Activated naive CD4-positive, alpha-beta T cell treated with anti-CD3 and anti-CD28 coated beads, Interleukin-2, amount 50 U/mL, for 72 hours (primary cell): Measurements from ENCODE around the gene INPP5J. TPM values are rescaled to one million over a fixed set of nuclear protein-coding genes. Genes with fewer than 3 reads are reported as not detected.
"Not testable (repeated sequence)": the region's sequence is repeated elsewhere in the genome, so short reads cannot be mapped to it uniquely, and the experiment has no call there.

ENCODE experiments used
- ATAC-seq, 2 donors: fragments of 150-1000 bp; cut with Tn5 transposase; 2 replicates each; pipeline ENCODE4 v1.10.0; 2021; ENCODE audit warnings: mild to moderate bottlenecking in 2 of 2, moderate library complexity in 2 of 2
- DNase-seq, 2 donors: peaks; one replicate each; pipeline ENCODE4 v3.0.0; 2021 to 2022; ENCODE audit warnings: low spot score in 2 of 2
- H3K27ac Mint-ChIP-seq, 2 donors: one replicate each; pipeline ENCODE4 v1.8.0; 2022; ENCODE audit warnings: mild to moderate bottlenecking in 2 of 2, mixed read lengths in 2 of 2
- H3K36me3 Mint-ChIP-seq, 2 donors: one replicate each; pipeline ENCODE4 v1.8.0; 2022; ENCODE audit warnings: mixed read lengths in 2 of 2
- H3K9me3 Mint-ChIP-seq, 2 donors: one replicate each; pipeline ENCODE4 v1.8.0; 2022; ENCODE audit warnings: mixed read lengths in 2 of 2
- total RNA-seq, 2 donors: library from RNA; stranded (reverse); gene quantifications; one replicate each; pipeline ENCODE4 v1.2.3, GENCODE V29; 2022

The INPP5J gene
- total RNA-seq, 2 donors from 2014 or later, result 0.32 to 0.43 TPM

DNA sequence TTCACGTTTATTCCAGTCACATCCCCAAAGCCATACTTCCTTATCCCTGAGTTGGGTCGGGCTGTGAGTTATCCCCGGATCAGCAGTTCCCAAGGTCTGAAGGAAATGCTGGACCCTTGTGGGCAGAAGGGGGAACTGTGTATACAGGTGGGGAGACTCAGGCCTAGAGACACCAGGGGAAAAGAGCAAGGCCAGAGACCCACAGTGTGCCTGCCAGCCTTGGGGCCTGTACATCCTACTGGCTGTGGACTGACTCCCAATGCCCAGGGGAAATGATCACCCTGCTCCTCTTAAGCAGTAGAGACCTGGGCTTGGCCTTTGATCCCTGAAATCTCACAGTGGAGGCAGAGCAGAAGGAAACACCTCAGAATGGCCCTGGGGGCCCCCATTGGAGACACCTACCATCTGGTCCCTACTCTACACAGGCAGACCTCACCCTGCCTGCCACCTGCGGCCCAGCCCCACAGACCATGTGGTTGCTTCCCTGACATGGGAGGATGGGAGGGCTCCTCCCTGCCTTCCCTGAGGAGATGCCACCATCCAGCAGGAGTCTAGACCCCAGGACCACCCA is 16.7 kb upstream of the INPP5J start:
- Mint-ChIP-seq H3K36me3 (no peaks in the 10 kb centered on the region), H3K9me3 (no peaks in the 10 kb centered on the region), H3K27ac (peak overlapping the region in 1 of 2 donors; percentile 80)
- no peak for ATAC-seq
- DNase-seq, result no peak

DNA sequence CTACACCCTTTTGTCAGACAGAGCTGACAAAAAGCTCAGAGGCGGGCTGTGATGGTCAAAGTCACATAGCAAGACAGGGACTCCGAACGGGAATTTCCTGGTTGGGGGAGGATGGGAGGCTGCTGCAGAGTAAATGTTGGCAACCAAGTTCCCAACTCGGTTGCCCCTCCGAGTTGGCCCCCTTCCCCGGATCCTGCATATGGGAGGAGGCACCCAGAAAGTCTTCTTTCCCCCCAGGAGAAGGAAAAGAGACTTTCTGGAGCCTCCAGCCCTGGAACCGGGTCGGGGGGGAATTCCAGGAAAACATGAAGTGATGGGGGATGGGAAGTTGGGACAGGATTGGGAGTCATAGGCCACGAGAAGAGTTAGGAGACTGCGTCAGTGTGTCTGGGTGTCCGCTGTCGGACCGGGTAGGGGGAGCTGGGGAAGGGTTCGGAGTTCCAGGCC is 16.0 kb upstream of the INPP5J start:
- Mint-ChIP-seq H3K27ac (peak overlapping the region; percentile 72 to 80), H3K36me3 (no peaks in the 10 kb centered on the region), H3K9me3 (no peaks in the 10 kb centered on the region)
- ATAC-seq (no peak), DNase-seq (no peak)

DNA sequence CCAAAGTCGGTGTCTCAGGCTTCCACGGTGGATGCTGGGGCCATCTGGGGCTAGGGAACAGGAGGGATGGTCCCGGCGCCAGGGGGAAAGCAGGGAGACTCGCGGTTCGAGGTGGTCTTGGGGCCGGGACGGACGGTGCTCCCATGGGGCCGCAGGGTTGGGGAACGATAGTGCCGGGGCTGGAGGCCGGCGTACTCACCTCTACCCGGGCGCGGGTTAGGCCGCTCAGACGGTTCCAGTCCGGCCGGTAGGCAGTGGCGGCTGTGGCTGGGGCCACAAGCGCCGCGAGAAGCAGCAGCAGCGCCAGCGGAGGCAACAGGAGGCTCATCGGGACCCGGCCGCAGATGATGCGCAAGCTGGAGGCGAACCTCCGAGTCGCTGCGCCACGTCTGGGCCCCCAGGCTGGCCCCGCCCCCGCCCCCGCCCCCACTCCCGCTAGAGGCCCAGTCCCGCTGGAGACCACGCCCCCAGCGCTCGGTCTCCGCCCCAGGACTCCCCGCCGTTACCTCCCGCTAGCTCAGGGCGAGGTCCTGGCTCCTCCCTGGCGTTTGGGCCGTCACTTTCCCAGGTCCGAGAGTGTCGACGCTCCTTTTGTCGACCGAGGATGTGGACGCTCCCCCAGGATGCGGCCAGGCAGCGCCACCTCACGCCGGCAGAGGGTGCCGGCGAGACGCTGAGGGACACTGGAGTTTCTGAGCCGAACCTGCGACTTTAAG is 15.4 kb upstream of the INPP5J start, which contains the start of gene SELENOM:
SELENOM (minus strand) TSS at position 391 of the 716 bp plus-strand sequence; CDS start at position 328, 63 bp downstream.
- no peaks in the 10 kb centered on the region for H3K9me3 Mint-ChIP-seq
- DNase-seq (peak; percentile 88 to 93), ATAC-seq (peak; percentile 96 to 97)
- no peaks in the 10 kb centered on the region for H3K36me3 Mint-ChIP-seq
- peak within 1 kb of the TSS; percentile 72 to 80 for H3K27ac Mint-ChIP-seq

DNA sequence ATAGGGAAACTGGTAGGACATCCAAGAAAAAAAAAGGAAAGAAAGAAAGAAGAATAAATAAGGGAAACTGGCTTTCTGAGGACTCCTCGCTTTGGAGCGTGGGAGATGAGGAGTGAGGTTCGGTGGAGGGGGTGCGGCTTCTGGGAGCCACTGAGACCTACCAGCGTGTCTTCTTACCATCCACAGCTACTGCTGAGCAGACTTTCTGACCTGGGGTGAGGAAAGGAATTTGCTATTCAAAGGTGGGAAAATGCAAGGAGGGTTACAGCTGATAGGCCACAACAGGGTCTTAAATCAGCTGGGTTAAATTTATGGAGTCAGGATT is 14.9 kb upstream of the INPP5J start:
- no peaks in the 10 kb centered on the region for H3K36me3 Mint-ChIP-seq
- DNase-seq, result no peak
- peak; percentile 24 to 36 for ATAC-seq
- no peaks in the 10 kb centered on the region for H3K9me3 Mint-ChIP-seq
- peak overlapping the region; percentile 62 to 80 for H3K27ac Mint-ChIP-seq

DNA sequence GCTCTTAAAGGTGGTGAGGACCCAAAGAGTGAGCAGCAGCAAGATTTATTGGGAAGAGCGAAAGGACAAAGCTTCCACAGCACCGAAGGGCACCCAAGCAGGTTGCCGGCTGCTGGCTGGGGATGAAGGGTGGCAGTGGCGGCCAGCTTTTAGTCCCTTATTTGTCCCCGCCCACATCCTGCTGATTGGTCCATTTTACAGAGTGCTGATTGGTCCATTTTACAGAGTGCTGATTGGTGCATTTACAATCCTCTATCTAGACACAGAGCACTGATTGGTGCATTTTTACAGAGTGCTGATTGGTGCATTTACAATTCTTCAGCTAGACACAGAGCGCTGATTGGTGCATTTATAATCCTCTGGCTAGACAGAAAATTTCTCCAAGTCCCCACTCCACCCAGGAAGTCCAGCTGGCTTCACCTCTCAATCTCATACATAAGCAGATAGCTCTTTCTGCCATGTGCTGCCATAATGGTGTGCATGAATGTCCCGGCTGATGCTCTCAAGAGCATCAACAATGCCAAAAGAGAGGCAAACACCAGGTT is 10.1 kb upstream of the INPP5J start:
- H3K27ac Mint-ChIP-seq, H3K9me3 Mint-ChIP-seq, ATAC-seq, DNase-seq, H3K36me3 Mint-ChIP-seq: not testable (repeated sequence)

DNA sequence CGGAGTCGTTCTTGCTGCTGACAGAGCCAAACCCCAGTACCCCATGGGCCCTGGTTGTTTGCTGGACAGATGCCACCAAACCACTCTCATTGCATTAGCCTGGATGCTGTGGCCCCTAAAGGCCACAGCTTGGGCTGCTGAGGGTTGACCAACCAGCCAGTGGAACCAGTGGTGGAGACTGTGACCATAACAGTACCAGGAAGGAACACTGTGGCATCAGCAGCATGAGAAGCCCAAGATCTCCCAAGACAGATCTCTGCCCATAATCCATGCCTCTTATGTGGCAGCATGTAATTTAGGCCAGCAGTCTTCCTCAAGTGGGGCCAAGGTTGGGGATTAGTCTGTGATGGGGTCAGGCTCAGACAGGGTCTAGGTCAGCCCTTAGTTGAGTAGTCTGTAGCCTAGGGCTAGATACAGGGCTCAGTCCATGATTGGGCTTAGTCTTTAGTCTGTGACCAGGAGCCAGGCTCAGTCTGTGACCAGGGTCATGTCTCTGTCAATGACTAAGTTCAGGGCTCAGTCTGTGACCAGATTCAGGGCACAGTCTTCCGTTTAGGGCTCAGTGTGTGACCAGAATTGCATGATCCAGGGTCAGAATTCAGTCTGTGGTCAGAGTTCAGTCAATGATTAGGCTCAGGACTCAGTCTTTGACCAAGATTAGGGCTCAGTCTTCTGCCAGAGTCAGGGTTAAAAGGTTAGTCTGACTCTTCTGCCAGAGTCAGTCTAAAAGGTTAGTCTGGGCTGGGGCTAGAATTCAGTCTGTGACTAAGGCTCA is 4.5 kb upstream of the INPP5J start:
- H3K36me3 Mint-ChIP-seq, result no peaks in the 10 kb centered on the region
- no peak overlapping the region for H3K27ac Mint-ChIP-seq
- H3K9me3 Mint-ChIP-seq, result no peaks in the 10 kb centered on the region
- DNase-seq, result no peak
- ATAC-seq, result no peak

DNA sequence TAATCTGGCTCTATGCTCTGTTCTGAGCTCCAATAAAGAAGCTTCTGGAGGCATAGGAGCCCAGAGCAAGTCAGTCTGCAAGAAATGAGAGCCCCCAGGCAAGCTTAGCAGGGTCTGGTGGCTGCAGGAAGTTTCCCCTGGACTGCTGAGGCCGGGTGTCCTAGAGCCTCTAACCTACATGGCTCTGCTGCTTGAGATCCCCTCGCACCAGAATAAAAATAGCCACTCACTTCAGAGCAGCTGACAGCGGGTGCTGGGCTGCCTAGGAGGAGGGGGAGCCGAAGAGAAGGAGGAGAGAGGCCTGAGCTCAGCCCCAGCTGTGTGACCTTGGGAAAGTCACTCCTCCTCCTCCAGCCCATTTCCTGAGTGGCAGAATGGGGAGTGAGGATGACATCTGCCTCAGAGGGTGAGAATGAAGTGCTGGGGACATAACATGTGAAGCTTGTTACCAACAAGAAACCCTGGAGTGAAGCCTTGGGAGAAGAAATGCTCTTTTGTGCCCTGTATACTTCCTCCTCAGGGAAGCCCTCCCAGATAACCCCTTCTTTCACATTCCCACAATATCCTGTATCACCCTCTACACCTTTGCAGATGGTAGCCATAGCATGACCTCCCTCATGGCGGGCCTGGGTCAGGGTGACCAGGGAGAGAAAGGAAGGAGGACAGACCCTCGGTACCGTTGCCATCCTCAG is 3.6 kb upstream of the INPP5J start:
- Mint-ChIP-seq H3K36me3 (no peaks in the 10 kb centered on the region), H3K27ac (no peak overlapping the region), H3K9me3 (no peaks in the 10 kb centered on the region)
- no peak for DNase-seq
- no peak for ATAC-seq

DNA sequence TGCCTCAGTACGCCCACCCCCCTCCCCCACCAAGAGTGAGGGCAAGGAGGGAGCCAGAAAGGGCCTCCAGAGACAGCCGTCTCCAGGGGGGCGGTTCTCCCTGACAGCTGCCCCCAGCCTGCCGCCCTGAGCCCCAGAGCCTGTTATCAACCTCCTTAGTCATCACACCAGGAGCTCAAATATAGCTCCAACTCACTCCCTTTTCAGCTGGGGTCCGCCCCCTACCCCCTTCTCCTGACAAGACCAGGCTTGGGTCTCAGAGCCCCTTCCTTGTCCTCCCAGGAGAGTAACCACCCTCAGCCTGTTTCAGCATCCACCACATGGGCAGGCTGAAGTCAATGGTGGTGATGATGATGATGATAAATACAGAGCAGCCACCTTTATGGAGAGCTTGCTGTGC is 2.5 kb upstream of the INPP5J start:
- no peaks in the 10 kb centered on the region for H3K36me3 Mint-ChIP-seq
- no peaks in the 10 kb centered on the region for H3K9me3 Mint-ChIP-seq
- H3K27ac Mint-ChIP-seq, result no peak overlapping the region
- DNase-seq (no peak), ATAC-seq (no peak)

DNA sequence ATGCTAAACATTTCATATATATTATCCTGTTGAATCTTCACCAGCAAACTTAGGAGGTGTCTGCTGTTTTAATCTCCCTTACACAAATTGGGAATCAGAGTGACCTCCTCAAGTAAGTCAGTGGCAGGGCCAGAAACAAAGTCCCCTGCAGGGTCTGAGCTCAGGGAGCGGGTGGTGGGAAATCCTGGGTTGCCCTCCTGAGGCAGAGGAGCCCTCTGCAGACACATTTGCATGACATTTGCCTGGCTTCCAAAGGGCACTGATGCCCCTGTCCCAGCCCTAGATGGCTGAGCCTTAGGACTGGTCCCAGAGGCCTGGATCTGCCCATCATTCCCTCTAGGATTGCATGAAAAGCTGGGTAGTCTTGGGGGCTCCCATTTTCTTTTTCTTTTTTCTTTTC is 2.1 kb upstream of the INPP5J start:
- DNase-seq (no peak), ATAC-seq (no peak)
- H3K27ac Mint-ChIP-seq, result no peak overlapping the region
- H3K36me3 Mint-ChIP-seq, result no peaks in the 10 kb centered on the region
- no peaks in the 10 kb centered on the region for H3K9me3 Mint-ChIP-seq

DNA sequence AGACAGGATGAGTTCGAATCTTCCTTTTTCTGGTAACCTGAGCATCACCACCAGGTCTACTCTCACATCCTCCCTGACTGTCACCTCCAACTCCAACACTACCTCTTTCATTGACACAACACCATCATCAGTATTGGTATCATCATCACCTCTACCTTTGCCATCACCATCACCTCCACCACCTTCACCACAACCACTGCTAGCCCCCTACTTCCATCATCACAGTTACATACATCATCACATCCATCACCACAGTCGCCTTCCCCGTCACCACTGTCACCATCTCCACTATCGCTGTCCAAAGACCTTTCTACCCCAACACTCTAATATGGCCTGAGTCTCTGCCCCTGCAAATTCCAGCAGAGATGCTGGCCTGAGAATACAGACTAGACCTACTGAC is 1.4 kb upstream of the INPP5J start:
- Mint-ChIP-seq H3K9me3 (no peaks in the 10 kb centered on the region), H3K27ac (no peak overlapping the region), H3K36me3 (no peaks in the 10 kb centered on the region)
- ATAC-seq (no peak), DNase-seq (no peak)

DNA sequence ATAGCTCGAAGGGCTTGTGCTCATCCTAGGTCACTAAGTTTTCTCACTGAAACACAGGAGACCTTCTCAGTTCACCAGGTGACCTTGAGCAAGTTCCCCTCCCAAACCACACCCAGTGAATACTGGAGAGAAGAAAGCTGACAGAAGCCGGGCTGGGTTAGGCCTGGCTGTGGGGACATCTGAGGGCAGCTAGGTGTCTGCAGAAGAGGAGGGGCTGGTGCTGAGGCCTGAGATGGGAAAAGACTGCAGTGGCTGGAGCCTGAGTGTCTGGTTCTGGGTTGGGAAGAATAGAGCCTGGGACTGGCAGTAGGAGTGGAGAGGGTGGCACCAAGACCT is 602 bp upstream of the INPP5J start:
- Mint-ChIP-seq H3K36me3 (no peaks in the 10 kb centered on the region), H3K27ac (peak overlapping the region in 1 of 2 donors; percentile 6), H3K9me3 (no peaks in the 10 kb centered on the region)
- ATAC-seq, result no peak
- DNase-seq, result no peak

DNA sequence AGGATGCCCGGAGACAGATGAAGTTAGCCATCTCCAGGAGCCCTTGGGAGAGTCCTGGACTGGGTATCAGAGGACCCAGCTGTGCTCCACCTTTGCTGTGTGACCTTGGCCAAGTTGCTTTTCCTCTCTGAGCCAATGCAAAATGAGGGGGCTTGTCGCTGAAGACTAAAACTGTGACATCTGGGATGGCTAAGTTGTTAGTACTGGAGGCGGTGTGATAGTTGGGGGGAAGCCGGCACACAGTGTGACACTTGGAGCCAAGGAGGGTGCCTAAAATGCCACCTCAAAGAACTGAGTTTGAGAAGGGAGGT is 481 bp downstream of the INPP5J start:
- ATAC-seq, result no peak
- H3K9me3 Mint-ChIP-seq, result no peaks in the 10 kb centered on the region
- no peaks in the 10 kb centered on the region for H3K36me3 Mint-ChIP-seq
- no peak for DNase-seq
- peak overlapping the region in 1 of 2 donors; percentile 37 for H3K27ac Mint-ChIP-seq

DNA sequence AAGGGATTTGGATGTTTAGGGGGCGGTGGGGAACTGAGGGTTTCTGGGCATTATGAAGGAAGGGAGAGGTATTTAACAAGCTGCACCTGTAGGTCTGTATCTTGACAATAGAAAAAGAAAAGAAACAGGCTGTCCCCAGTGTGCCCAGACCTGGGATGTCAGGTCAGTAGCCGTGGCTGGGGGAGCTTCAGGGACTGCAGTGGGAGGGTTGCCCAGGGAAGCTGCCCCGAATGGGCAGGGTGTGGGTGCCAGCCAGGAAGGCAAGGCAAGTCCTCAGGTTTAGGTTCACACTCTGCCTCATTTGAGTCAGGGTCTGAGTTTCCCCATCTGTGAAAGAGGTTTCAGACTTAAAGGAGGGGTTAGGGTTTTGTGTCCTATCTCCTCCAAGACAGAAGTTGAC is 1.5 kb downstream of the INPP5J start:
- no peaks in the 10 kb centered on the region for H3K36me3 Mint-ChIP-seq
- H3K27ac Mint-ChIP-seq, result no peak overlapping the region
- ATAC-seq (no peak), DNase-seq (no peak)
- H3K9me3 Mint-ChIP-seq, result no peaks in the 10 kb centered on the region

DNA sequence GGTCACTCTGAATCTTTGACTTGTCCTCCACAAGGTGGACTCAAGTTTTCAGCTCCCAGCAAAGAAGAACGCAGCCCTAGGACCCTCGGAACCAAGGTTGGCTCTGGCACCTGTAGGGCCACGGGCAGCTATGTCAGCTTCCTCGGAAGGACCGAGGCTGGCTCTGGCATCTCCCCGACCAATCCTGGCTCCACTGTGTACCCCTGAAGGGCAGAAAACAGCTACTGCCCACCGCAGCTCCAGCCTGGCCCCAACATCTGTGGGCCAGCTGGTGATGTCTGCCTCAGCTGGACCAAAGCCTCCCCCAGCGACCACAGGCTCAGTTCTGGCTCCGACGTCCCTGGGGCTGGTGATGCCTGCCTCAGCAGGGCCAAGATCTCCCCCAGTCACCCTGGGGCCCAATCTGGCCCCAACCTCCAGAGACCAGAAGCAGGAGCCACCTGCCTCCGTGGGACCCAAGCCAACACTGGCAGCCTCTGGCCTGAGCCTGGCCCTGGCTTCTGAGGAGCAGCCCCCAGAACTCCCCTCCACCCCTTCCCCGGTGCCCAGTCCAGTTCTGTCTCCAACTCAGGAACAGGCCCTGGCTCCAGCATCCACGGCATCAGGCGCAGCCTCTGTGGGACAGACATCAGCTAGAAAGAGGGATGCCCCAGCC is 2.2 kb downstream of the INPP5J start:
- H3K9me3 Mint-ChIP-seq, result no peaks in the 10 kb centered on the region
- H3K36me3 Mint-ChIP-seq, result no peaks in the 10 kb centered on the region
- DNase-seq, result no peak
- ATAC-seq, result no peak
- no peak overlapping the region for H3K27ac Mint-ChIP-seq

DNA sequence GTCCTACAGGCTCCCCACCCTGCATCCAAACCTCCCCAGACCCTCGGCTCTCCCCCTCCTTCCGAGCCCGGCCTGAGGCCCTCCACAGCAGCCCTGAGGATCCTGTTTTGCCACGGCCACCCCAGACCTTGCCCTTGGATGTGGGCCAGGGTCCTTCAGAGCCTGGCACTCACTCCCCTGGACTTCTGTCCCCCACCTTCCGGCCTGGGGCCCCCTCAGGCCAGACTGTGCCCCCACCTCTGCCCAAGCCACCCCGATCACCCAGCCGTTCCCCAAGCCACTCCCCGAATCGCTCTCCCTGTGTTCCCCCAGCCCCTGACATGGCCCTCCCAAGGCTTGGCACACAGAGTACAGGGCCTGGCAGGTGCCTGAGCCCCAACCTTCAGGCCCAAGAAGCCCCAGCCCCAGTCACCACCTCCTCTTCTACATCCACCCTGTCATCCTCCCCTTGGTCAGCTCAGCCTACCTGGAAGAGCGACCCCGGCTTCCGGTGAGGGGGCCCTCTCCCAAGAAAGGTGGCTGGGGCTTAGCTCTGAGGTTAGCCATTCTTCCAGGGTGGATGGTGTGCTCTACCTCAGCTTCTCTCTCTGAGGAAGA is 2.9 kb downstream of the INPP5J start:
- ATAC-seq (no peak), DNase-seq (no peak)
- H3K36me3 Mint-ChIP-seq, result no peaks in the 10 kb centered on the region
- no peak overlapping the region for H3K27ac Mint-ChIP-seq
- H3K9me3 Mint-ChIP-seq, result no peaks in the 10 kb centered on the region

DNA sequence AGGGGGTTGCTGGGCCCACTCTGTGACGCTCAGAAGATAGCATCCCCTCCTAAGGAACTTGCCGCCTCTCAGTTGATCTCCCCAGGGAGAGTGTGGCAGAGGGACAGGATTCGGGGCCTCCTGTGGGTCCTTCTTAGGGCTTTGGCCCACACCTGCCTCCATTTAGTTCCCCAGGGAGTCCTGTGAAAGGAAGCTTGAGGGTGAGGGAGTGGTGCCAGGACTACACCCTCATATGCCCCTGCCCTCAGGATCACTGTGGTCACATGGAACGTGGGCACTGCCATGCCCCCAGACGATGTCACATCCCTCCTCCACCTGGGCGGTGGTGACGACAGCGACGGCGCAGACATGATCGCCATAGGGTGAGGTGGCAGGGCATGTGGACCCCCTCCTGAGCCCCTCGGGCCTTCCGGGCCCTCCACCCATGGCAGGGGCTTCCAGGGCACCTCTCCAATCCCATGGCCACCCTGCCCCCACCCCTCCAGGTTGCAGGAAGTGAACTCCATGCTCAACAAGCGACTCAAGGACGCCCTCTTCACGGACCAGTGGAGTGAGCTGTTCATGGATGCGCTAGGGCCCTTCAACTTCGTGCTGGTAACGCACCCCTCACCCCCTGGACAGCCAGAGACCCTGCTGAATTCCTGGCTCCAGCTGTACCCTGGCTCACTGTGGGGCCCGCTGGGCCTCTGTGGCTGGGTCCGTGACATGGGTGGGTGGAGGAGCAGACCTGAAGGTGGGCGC is 3.5 kb downstream of the INPP5J start:
- H3K9me3 Mint-ChIP-seq, result no peaks in the 10 kb centered on the region
- DNase-seq (no peak), ATAC-seq (no peak)
- no peaks in the 10 kb centered on the region for H3K36me3 Mint-ChIP-seq
- no peak overlapping the region for H3K27ac Mint-ChIP-seq
